Lung (tissue), 12 donors: Measurements from ENCODE around the gene NEK7. TPM values are rescaled to one million over a fixed set of nuclear protein-coding genes. Genes with fewer than 3 reads are reported as not detected.

ENCODE experiments used
- ATAC-seq: fragments of 200-7000 bp; cut with Tn5 transposase; one replicate; pipeline ENCODE4 v1.9.1; 2020; ENCODE audit warnings: moderate number of reproducible peaks; ENCODE audit not compliant: insufficient read depth, low FRiP score
- DNase-seq, 3 donors: peaks; one replicate each; pipeline ENCODE4 v3.0.0-alpha.2; 2013 to 2017
- H3K27ac ChIP-seq, 2 donors: one replicate each; pipeline ENCODE4 v1.5.1; 2013; ENCODE audit warnings: mild to moderate bottlenecking in 2 of 2, moderate library complexity in 2 of 2, control low read depth in 1 of 2, inconsistent platforms in 1 of 2, low read depth in 1 of 2, low read length in 1 of 2
- H3K27me3 ChIP-seq, 3 donors: one replicate each; pipeline ENCODE4 v1.5.1; 2013; ENCODE audit warnings: low read length in 2 of 3; ENCODE audit not compliant: control insufficient read depth in 3 of 3, insufficient read depth in 3 of 3
- H3K36me3 ChIP-seq, 4 donors: one replicate each; pipeline ENCODE4 v1.5.1; 2013; ENCODE audit warnings: low read length in 4 of 4, mild to moderate bottlenecking in 1 of 4, moderate library complexity in 1 of 4; ENCODE audit not compliant: control insufficient read depth in 4 of 4, insufficient read depth in 4 of 4
- H3K4me1 ChIP-seq, 5 donors: one replicate each; pipeline ENCODE4 v1.5.1; 2013; ENCODE audit warnings: low read length in 5 of 5, mild to moderate bottlenecking in 2 of 5, moderate library complexity in 1 of 5; ENCODE audit not compliant: control insufficient read depth in 5 of 5, insufficient read depth in 5 of 5
- H3K4me3 ChIP-seq: one replicate; pipeline ENCODE4 v1.5.1; 2013; ENCODE audit warnings: mild to moderate bottlenecking, control low read depth, moderate library complexity
- H3K9ac ChIP-seq, 2 donors: one replicate each; pipeline ENCODE4 v1.5.1; 2013; ENCODE audit warnings: low read length in 2 of 2, control low read depth in 1 of 2; ENCODE audit not compliant: insufficient read depth in 1 of 2
- H3K9me3 ChIP-seq, 4 donors: one replicate each; pipeline ENCODE4 v1.5.1; 2013; ENCODE audit warnings: low read length in 3 of 4, mild to moderate bottlenecking in 1 of 4, moderate library complexity in 1 of 4; ENCODE audit not compliant: control insufficient read depth in 4 of 4, insufficient read depth in 3 of 4
- CTCF ChIP-seq: IDR thresholded peaks from 2 replicates; pipeline ENCODE4 v1.5.1; 2012; ENCODE audit warnings: mild to moderate bottlenecking; ENCODE audit errors: control extremely low read depth, extremely low read depth
- WGBS, 2 donors: extraction: QIAGEN DNeasy Blood & Tissue Kit; methylation state at CpG; one replicate each; pipeline ENCODE4 v1.1.7; 2013; 5-methylcytosine and 5-hydroxymethylcytosine counted together
- polyA plus RNA-seq, 2 donors: library from polyadenylated mRNA; stranded (reverse); fragments of 200-250 nt; gene quantifications; one replicate each; pipeline ENCODE4 v1.2.1, GENCODE V29; 2013
- total RNA-seq, 2 donors: library from RNA; depleted of rRNA in 1 of 2; stranded (reverse); fragments of >200 nt in 1 of 2; gene quantifications; one replicate each; pipeline ENCODE4 v1.2.1, GENCODE V29; 2014 to 2021
- donor health status: control.
- donor health status: control.
- donor health status: Bipolar disorder and iron deficiency.
- donor health status: healthy.
- donor health status: DM: yes; HTN: yes; CAD: no.

Gene NEK7
- total and polyA plus RNA-seq, 4 donors = 23.9 to 132 (median 64.2) TPM

GRCh38 chr1:198363625-198364151 is 206.9 kb downstream of the NEK7 start:
- H3K27ac ChIP-seq = no peak overlapping the region
- WGBS, 2 donors = 88 to 97% methylated on average over 3 of the region's 3 CpGs
- no peak for DNase-seq
- no peak overlapping the region for H3K4me3 ChIP-seq
- H3K4me1 ChIP-seq = peaks cover 0 to 14% (median 0%) of the 10 kb centered on the region in 5 donors
- ATAC-seq = no peak
- H3K36me3 ChIP-seq = no peaks in the 10 kb centered on the region
- no peaks in the 10 kb centered on the region for H3K27me3 ChIP-seq
- no peaks in the 10 kb centered on the region for H3K9me3 ChIP-seq
- H3K9ac ChIP-seq = no peak overlapping the region
- no peak for TF ChIP-seq CTCF

- Histone ChIP-seq H3K27ac (no peak overlapping the region), H3K27me3 (no peaks in the 10 kb centered on the region), H3K36me3 (no peaks in the 10 kb centered on the region), H3K4me3 (no peak overlapping the region), H3K9me3 (no peaks in the 10 kb centered on the region), H3K4me1 (peaks cover 0 to 14% (median 0%) of the 10 kb centered on the region in 5 donors), H3K9ac (no peak overlapping the region)
- DNase-seq = peak in 1 of 3 donors; percentile 26
- no peak for ATAC-seq
- no peak for TF ChIP-seq CTCF
- WGBS, 2 donors = 77 to 83% methylated on average over 2 of the region's 2 CpGs
Observed at GRCh38 chr1:198364471-198364870, 207.7 kb downstream of the NEK7 start.

GRCh38 chr1:198367296-198367695 is 210.5 kb downstream of the NEK7 start:
- 43 to 97% methylated on average over 1 of the region's 1 CpG for WGBS, 2 donors
- Histone ChIP-seq H3K9ac (no peak overlapping the region), H3K9me3 (no peaks in the 10 kb centered on the region), H3K36me3 (no peaks in the 10 kb centered on the region), H3K4me3 (no peak overlapping the region), H3K27me3 (no peaks in the 10 kb centered on the region), H3K4me1 (peaks cover 0 to 14% (median 0%) of the 10 kb centered on the region in 5 donors), H3K27ac (no peak overlapping the region)
- TF ChIP-seq CTCF = no peak
- ATAC-seq (no peak), DNase-seq (no peak)

GRCh38 chr1:198370996-198371395 is 214.2 kb downstream of the NEK7 start:
- H3K27me3 ChIP-seq = no peaks in the 10 kb centered on the region
- peaks cover 0 to 4% (median 0%) of the 10 kb centered on the region in 5 donors for H3K4me1 ChIP-seq
- ATAC-seq (no peak), DNase-seq (no peak)
- H3K27ac ChIP-seq = no peak overlapping the region
- WGBS, 2 donors = 57 to 62% methylated on average over 1 of the region's 1 CpG
- H3K9ac ChIP-seq = no peak overlapping the region
- H3K4me3 ChIP-seq = no peak overlapping the region
- H3K9me3 ChIP-seq = peaks cover 0 to 6% (median 5%) of the 10 kb centered on the region in 4 donors
- TF ChIP-seq CTCF = no peak
- no peaks in the 10 kb centered on the region for H3K36me3 ChIP-seq
